HEK293 (cell line): Measurements from ENCODE around the gene P2RY2.

Experiments used
- CTCF ChIP-seq: fragments of 450-650 bp; formaldehyde crosslinking; IDR thresholded peaks from 2 replicates; pipeline ENCODE4 v1.5.1; 2016; ENCODE audit warnings: missing biosample characterization, missing genetic modification characterization
- GLIS1 ChIP-seq: fragments of 450-650 bp; formaldehyde crosslinking; IDR thresholded peaks from 2 replicates; pipeline ENCODE4 v1.5.1; 2016; ENCODE audit warnings: missing biosample characterization, missing genetic modification characterization
- PATZ1 ChIP-seq: fragments of 450-650 bp; formaldehyde crosslinking; IDR thresholded peaks from 2 replicates; pipeline ENCODE4 v1.5.1; 2016; ENCODE audit warnings: missing biosample characterization, missing genetic modification characterization
- PRDM2 ChIP-seq: fragments of 450-650 bp; formaldehyde crosslinking; IDR thresholded peaks from 2 replicates; pipeline ENCODE4 v1.5.1; 2016; ENCODE audit warnings: missing biosample characterization, missing genetic modification characterization, borderline replicate concordance
- SETDB1 ChIP-seq: IDR thresholded peaks from one replicate; pipeline ENCODE4 v1.6.1; 2017; ENCODE audit warnings: mild to moderate bottlenecking, low read length, moderate library complexity, mixed read lengths; ENCODE audit not compliant: insufficient read length
- ZBTB21 ChIP-seq: fragments of 450-650 bp; formaldehyde crosslinking; IDR thresholded peaks from 2 replicates; pipeline ENCODE4 v1.5.1; 2017; ENCODE audit warnings: missing biosample characterization, missing genetic modification characterization
- ZNF23 ChIP-seq: fragments of 450-650 bp; formaldehyde crosslinking; IDR thresholded peaks from 2 replicates; pipeline ENCODE4 v1.5.1; 2016; ENCODE audit warnings: missing biosample characterization, missing genetic modification characterization, borderline replicate concordance
- ZNF335 ChIP-seq: fragments of 450-650 bp; formaldehyde crosslinking; conservative IDR thresholded peaks from 2 replicates; pipeline ENCODE4 v1.5.1; 2016; ENCODE audit warnings: missing biosample characterization, missing genetic modification characterization
- ZNF416 ChIP-seq: fragments of 450-650 bp; formaldehyde crosslinking; IDR thresholded peaks from 2 replicates; pipeline ENCODE4 v1.5.1; 2016; ENCODE audit warnings: missing biosample characterization, missing genetic modification characterization
- ZNF48 ChIP-seq: fragments of 450-650 bp; formaldehyde crosslinking; IDR thresholded peaks from 2 replicates; pipeline ENCODE4 v1.5.1; 2016; ENCODE audit warnings: missing biosample characterization, missing genetic modification characterization
- ZNF501 ChIP-seq: fragments of 450-650 bp; formaldehyde crosslinking; IDR thresholded peaks from 2 replicates; pipeline ENCODE4 v1.5.1; 2016; ENCODE audit warnings: missing biosample characterization, missing genetic modification characterization
- ZNF704 ChIP-seq: fragments of 450-650 bp; formaldehyde crosslinking; IDR thresholded peaks from 2 replicates; pipeline ENCODE4 v1.5.1; 2016; ENCODE audit warnings: missing biosample characterization, missing genetic modification characterization
- ZSCAN4 ChIP-seq: fragments of 450-650 bp; formaldehyde crosslinking; IDR thresholded peaks from 2 replicates; pipeline ENCODE4 v1.5.1; 2017; ENCODE audit warnings: missing biosample characterization, missing genetic modification characterization

- TF ChIP-seq CTCF (tag by site-specific recombination) (no peak), ZNF416 (tag by site-specific recombination) (no peak), ZSCAN4 (tag by site-specific recombination) (no peak), ZNF501 (no peak), PATZ1 (tag by site-specific recombination) (no peak), ZNF704 (tag by site-specific recombination) (no peak), ZNF23 (no peak), ZNF335 (no peak), PRDM2 (no peak), GLIS1 (tag by site-specific recombination) (no peak), SETDB1 (no peak), ZBTB21 (tag by site-specific recombination) (no peak), ZNF48 (tag by site-specific recombination) (no peak)
These were observed 9.6 kb downstream of the P2RY2 start for GRCh38 chr11:73227571-73228211.
